HepG2 (cell line): ENCODE data around the gene CCDC201. TPM values are rescaled to one million over a fixed set of nuclear protein-coding genes. Genes with fewer than 3 reads are reported as not detected.
A peak's percentile ranks its signal among the peaks of the same experiment; 100 is the strongest.

Experiments
- BCL3 ChIP-seq: sonication (generic); formaldehyde crosslinking; IDR thresholded peaks from 2 replicates; pipeline ENCODE4 v1.5.1; 2020; ENCODE audit warnings: mild to moderate bottlenecking, missing genetic modification reagents, moderate library complexity
- HDAC6 ChIP-seq: fragments of 200-600 bp; sonication (generic); IDR thresholded peaks from 2 replicates; pipeline ENCODE4 v1.7.0; 2017; ENCODE audit warnings: mild to moderate bottlenecking, antibody characterized with exemption, low read length, low read depth
- KDM4B ChIP-seq: sonication (generic); formaldehyde crosslinking; IDR thresholded peaks from 2 replicates; pipeline ENCODE4 v1.4.0; 2020; ENCODE audit warnings: missing genetic modification reagents
- LBX2 ChIP-seq: sonication (generic); formaldehyde crosslinking; IDR thresholded peaks from 2 replicates; pipeline ENCODE4 v1.5.0; 2020; ENCODE audit warnings: missing genetic modification reagents, mild to moderate bottlenecking, borderline replicate concordance
- NFE2L1 ChIP-seq: sonication (generic); formaldehyde crosslinking; IDR thresholded peaks from 2 replicates; pipeline ENCODE4 v1.4.0; 2020; ENCODE audit warnings: missing genetic modification reagents, mild to moderate bottlenecking, borderline replicate concordance
- NR2F2 ChIP-seq: IDR thresholded peaks from 2 replicates; pipeline ENCODE4 v1.6.1; 2012; ENCODE audit warnings: low read depth, inconsistent platforms, borderline replicate concordance
- POLR2A ChIP-seq, 2 experiments: IDR thresholded peaks; 2 replicates each; pipeline ENCODE4 v1.6.1; 2011; ENCODE audit warnings: low read depth in 2 of 2, low read length in 2 of 2, mild to moderate bottlenecking in 1 of 2, moderate library complexity in 1 of 2; ENCODE audit not compliant: insufficient read depth in 1 of 2
- POLR2AphosphoS5 ChIP-seq: IDR thresholded peaks from 2 replicates; pipeline ENCODE4 v1.6.1; 2012; ENCODE audit warnings: low read depth, low read length
- PRPF4 ChIP-seq: fragments of 200-400 bp; formaldehyde crosslinking; IDR thresholded peaks from 2 replicates; pipeline ENCODE4 v1.6.1; 2016; ENCODE audit warnings: low read length, low read depth; ENCODE audit not compliant: poor library complexity, severe bottlenecking
- THAP11 ChIP-seq: IDR thresholded peaks from 2 replicates; pipeline ENCODE4 v1.6.1; 2016; ENCODE audit warnings: missing biosample characterization, missing genetic modification reagents
- TRIM22 ChIP-seq: fragments of 450-650 bp; IDR thresholded peaks from 2 replicates; pipeline ENCODE4 v1.6.1; 2017
- ZKSCAN5 ChIP-seq: sonication (generic); formaldehyde crosslinking; IDR thresholded peaks from 2 replicates; pipeline ENCODE4 v1.5.1; 2020; ENCODE audit warnings: mild to moderate bottlenecking, missing genetic modification reagents
- ZMYM4 ChIP-seq: sonication (generic); formaldehyde crosslinking; IDR thresholded peaks from 2 replicates; pipeline ENCODE4 v1.8.1; 2023; ENCODE audit warnings: mild to moderate bottlenecking, missing genetic modification reagents
- ZNF142 ChIP-seq: sonication (generic); formaldehyde crosslinking; IDR thresholded peaks from 2 replicates; pipeline ENCODE4 v1.4.0; 2020; ENCODE audit warnings: missing genetic modification reagents
- ZNF333 ChIP-seq: sonication (generic); formaldehyde crosslinking; IDR thresholded peaks from 2 replicates; pipeline ENCODE4 v1.4.0; 2020; ENCODE audit warnings: mild to moderate bottlenecking, missing genetic modification reagents, borderline replicate concordance
- ZNF44 ChIP-seq: sonication (generic); formaldehyde crosslinking; IDR thresholded peaks from 2 replicates; pipeline ENCODE4 v1.5.1; 2020; ENCODE audit warnings: mild to moderate bottlenecking, missing genetic modification reagents
- polyA plus RNA-seq, 8 experiments: library from polyadenylated mRNA; depleted of rRNA in 3 of 8; stranded (reverse) in 7 of 8; unstranded in 1 of 8; fragments of >200 nt; fragmentation: Illumina TruSeq in 4 of 8; extraction: Trizol in 4 of 8; gene quantifications; 2 replicates each; pipeline versions ENCODE4 v1.2.1 to v1.2.3, GENCODE V29; 2011 to 2016; ENCODE audit warnings: low read depth in 4 of 8, missing spikeins in 1 of 8, mixed read lengths in 1 of 8; ENCODE audit not compliant: insufficient read depth in 1 of 8
- total RNA-seq, 5 experiments: library from RNA; depleted of rRNA; stranded (reverse); fragments of >200 nt; fragmentation: Illumina TruSeq; extraction: Trizol; gene quantifications; 2 replicates each; pipeline ENCODE4 v1.2.3, GENCODE V29; 2016; ENCODE audit warnings: low read depth in 1 of 5
- TF ChIP-seq, protein P1 (sequence below): sonication (generic); formaldehyde crosslinking; IDR thresholded peaks from 2 replicates; pipeline ENCODE4 v1.4.0; 2020; ENCODE audit warnings: mild to moderate bottlenecking, missing genetic modification reagents
- TF ChIP-seq, protein P2 (sequence below): sonication (generic); formaldehyde crosslinking; IDR thresholded peaks from 2 replicates; pipeline ENCODE4 v1.4.0; 2020; ENCODE audit warnings: missing genetic modification reagents

The CCDC201 gene
- total and polyA plus RNA-seq, 2 of the 13 experiments (the other 11 are each of a cell fraction or from before 2014, with no cell fraction given): 0.92 TPM; not detected in 1

- no peak for TF ChIP-seq ZNF142
- peak; percentile 84 for TF ChIP-seq THAP11
- no peak for TF ChIP-seq LBX2
- no peak for TF ChIP-seq ZNF333 (CRISPR knock-in tag)
- TF ChIP-seq PRPF4: no peak
- no peak for TF ChIP-seq TRIM22
- TF ChIP-seq, protein P1, sequence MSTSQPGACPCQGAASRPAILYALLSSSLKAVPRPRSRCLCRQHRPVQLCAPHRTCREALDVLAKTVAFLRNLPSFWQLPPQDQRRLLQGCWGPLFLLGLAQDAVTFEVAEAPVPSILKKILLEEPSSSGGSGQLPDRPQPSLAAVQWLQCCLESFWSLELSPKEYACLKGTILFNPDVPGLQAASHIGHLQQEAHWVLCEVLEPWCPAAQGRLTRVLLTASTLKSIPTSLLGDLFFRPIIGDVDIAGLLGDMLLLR: peak; percentile 30; the same call in 1 of the 2 replicates
- TF ChIP-seq ZKSCAN5 (CRISPR knock-in tag): no peak
- no peak for TF ChIP-seq HDAC6
- no peak for TF ChIP-seq NR2F2
- no peak; the same call in none of the 2 replicates for TF ChIP-seq ZMYM4 (CRISPR knock-in tag)
- peak in 1 of 2 experiments; percentile 50; a peak in 1 of 4 replicates for TF ChIP-seq POLR2A (IDR thresholded peaks at IDR 0.05; ENCODE audit: insufficient read depth in 1 of 2, low read depth in 2 of 2, low read length in 2 of 2)
- TF ChIP-seq, protein P2, sequence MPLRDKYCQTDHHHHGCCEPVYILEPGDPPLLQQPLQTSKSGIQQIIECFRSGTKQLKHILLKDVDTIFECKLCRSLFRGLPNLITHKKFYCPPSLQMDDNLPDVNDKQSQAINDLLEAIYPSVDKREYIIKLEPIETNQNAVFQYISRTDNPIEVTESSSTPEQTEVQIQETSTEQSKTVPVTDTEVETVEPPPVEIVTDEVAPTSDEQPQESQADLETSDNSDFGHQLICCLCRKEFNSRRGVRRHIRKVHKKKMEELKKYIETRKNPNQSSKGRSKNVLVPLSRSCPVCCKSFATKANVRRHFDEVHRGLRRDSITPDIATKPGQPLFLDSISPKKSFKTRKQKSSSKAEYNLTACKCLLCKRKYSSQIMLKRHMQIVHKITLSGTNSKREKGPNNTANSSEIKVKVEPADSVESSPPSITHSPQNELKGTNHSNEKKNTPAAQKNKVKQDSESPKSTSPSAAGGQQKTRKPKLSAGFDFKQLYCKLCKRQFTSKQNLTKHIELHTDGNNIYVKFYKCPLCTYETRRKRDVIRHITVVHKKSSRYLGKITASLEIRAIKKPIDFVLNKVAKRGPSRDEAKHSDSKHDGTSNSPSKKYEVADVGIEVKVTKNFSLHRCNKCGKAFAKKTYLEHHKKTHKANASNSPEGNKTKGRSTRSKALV (CRISPR knock-in tag): peak; percentile 52; the same call in 1 of the 2 replicates
- TF ChIP-seq KDM4B (CRISPR knock-in tag): peak; percentile 90; the same call in 1 of the 2 replicates
- TF ChIP-seq NFE2L1 (CRISPR knock-in tag): no peak
- TF ChIP-seq POLR2AphosphoS5: peak; percentile 38; the same call in 1 of the 2 replicates
- peak; percentile 84; the same call in 1 of the 2 replicates for TF ChIP-seq ZNF44 (CRISPR knock-in tag)
- peak; percentile 79 for TF ChIP-seq BCL3 (CRISPR knock-in tag)
These were observed 9.0 kb upstream of the CCDC201 start (continued) for GRCh38 chr7:45881759-45882464.
